Stomach smooth muscle (tissue), 2 donors: ENCODE measurements around the gene FBXO34.

Experiments used
- H3K27ac ChIP-seq: one replicate; pipeline ENCODE4 v1.7.0; 2013; ENCODE audit warnings: mild to moderate bottlenecking, low read length, inconsistent platforms
- H3K27me3 ChIP-seq, 2 donors: one replicate each; pipeline ENCODE4 v1.7.0; 2013; ENCODE audit warnings: low read length in 2 of 2; ENCODE audit not compliant: insufficient read depth in 2 of 2, control insufficient read depth in 1 of 2
- H3K36me3 ChIP-seq, 2 donors: one replicate each; pipeline ENCODE4 v1.7.0; 2013; ENCODE audit warnings: low read length in 2 of 2; ENCODE audit not compliant: control insufficient read depth in 2 of 2, insufficient read depth in 2 of 2
- H3K4me1 ChIP-seq: one replicate; pipeline ENCODE4 v1.7.0; 2013; ENCODE audit warnings: low read length; ENCODE audit not compliant: control insufficient read depth, insufficient read depth
- H3K4me3 ChIP-seq, 2 donors: one replicate each; pipeline ENCODE4 v1.7.0; 2013; ENCODE audit warnings: low read length in 2 of 2
- H3K9ac ChIP-seq, 2 donors: one replicate each; pipeline ENCODE4 v1.7.0; 2013; ENCODE audit warnings: low read length in 2 of 2, mild to moderate bottlenecking in 1 of 2
- H3K9me3 ChIP-seq, 2 donors: one replicate each; pipeline ENCODE4 v1.7.0; 2013; ENCODE audit warnings: low read length in 2 of 2; ENCODE audit not compliant: control insufficient read depth in 2 of 2
- donor health status: healthy.
- donor health status: Pancreatic carcinoma.

The FBXO34 gene

GRCh38 chr14:55347748-55348147 lies 76.5 kb downstream of the FBXO34 start:
- Histone ChIP-seq H3K9me3 (no peaks in the 10 kb centered on the region), H3K4me1 (no peaks in the 10 kb centered on the region), H3K27ac (no peak overlapping the region), H3K27me3 (no peaks in the 10 kb centered on the region), H3K36me3 (peaks cover 14 to 18% of the 10 kb centered on the region in 2 donors), H3K9ac (no peak overlapping the region), H3K4me3 (no peak overlapping the region)

GRCh38 chr14:55348766-55349453 lies 77.7 kb downstream of the FBXO34 start:
- Histone ChIP-seq H3K9me3 (no peaks in the 10 kb centered on the region), H3K4me1 (no peaks in the 10 kb centered on the region), H3K36me3 (peaks cover 14 to 18% of the 10 kb centered on the region in 2 donors), H3K9ac (no peak overlapping the region), H3K27me3 (no peaks in the 10 kb centered on the region), H3K27ac (no peak overlapping the region), H3K4me3 (no peak overlapping the region)

- Histone ChIP-seq H3K27ac (no peak overlapping the region), H3K36me3 (peaks cover 14 to 18% of the 10 kb centered on the region in 2 donors)
Measured at GRCh38 chr14:55349565-55349964, 78.3 kb downstream of the FBXO34 start.

GRCh38 chr14:55350461-55350860 lies 79.2 kb downstream of the FBXO34 start:
- H3K4me3 ChIP-seq: no peak overlapping the region
- H3K4me1 ChIP-seq: no peaks in the 10 kb centered on the region
- no peaks in the 10 kb centered on the region for H3K27me3 ChIP-seq
- H3K9ac ChIP-seq: no peak overlapping the region
- H3K36me3 ChIP-seq: peaks cover 14 to 19% of the 10 kb centered on the region in 2 donors
- H3K9me3 ChIP-seq: no peaks in the 10 kb centered on the region
- H3K27ac ChIP-seq: no peak overlapping the region

More at GRCh38 chr14:55349565-55349964, 78.3 kb downstream of the FBXO34 start:
- Histone ChIP-seq H3K27me3 (no peaks in the 10 kb centered on the region), H3K4me3 (no peak overlapping the region), H3K9me3 (no peaks in the 10 kb centered on the region), H3K9ac (no peak overlapping the region), H3K4me1 (no peaks in the 10 kb centered on the region)

GRCh38 chr14:55351111-55351510 lies 79.9 kb downstream of the FBXO34 start:
- H3K9me3 ChIP-seq: no peaks in the 10 kb centered on the region
- H3K9ac ChIP-seq: no peak overlapping the region
- H3K4me1 ChIP-seq: no peaks in the 10 kb centered on the region
- H3K4me3 ChIP-seq: no peak overlapping the region
- peaks cover 14 to 24% of the 10 kb centered on the region in 2 donors for H3K36me3 ChIP-seq
- H3K27ac ChIP-seq: no peak overlapping the region
- no peaks in the 10 kb centered on the region for H3K27me3 ChIP-seq

GRCh38 chr14:55352201-55352600 lies 81.0 kb downstream of the FBXO34 start:
- Histone ChIP-seq H3K36me3 (peaks cover 14 to 24% of the 10 kb centered on the region in 2 donors), H3K4me3 (no peak overlapping the region), H3K4me1 (no peaks in the 10 kb centered on the region), H3K27me3 (no peaks in the 10 kb centered on the region), H3K27ac (no peak overlapping the region), H3K9me3 (no peaks in the 10 kb centered on the region), H3K9ac (no peak overlapping the region)

- Histone ChIP-seq H3K9ac (no peak overlapping the region), H3K9me3 (no peaks in the 10 kb centered on the region), H3K27me3 (no peaks in the 10 kb centered on the region), H3K4me3 (no peak overlapping the region), H3K27ac (no peak overlapping the region), H3K4me1 (no peaks in the 10 kb centered on the region), H3K36me3 (peaks cover 14 to 24% of the 10 kb centered on the region in 2 donors)
Measured at GRCh38 chr14:55353686-55354467, 82.7 kb downstream of the FBXO34 start.

- Histone ChIP-seq H3K9ac (no peak overlapping the region), H3K27ac (no peak overlapping the region), H3K9me3 (no peaks in the 10 kb centered on the region), H3K36me3 (peaks cover 14 to 24% of the 10 kb centered on the region in 2 donors), H3K27me3 (no peaks in the 10 kb centered on the region), H3K4me3 (no peak overlapping the region), H3K4me1 (no peaks in the 10 kb centered on the region)
Measured at GRCh38 chr14:55354500-55354899, 83.3 kb downstream of the FBXO34 start.

GRCh38 chr14:55355922-55356321 lies 84.7 kb downstream of the FBXO34 start:
- Histone ChIP-seq H3K36me3 (peaks cover 12 to 19% of the 10 kb centered on the region in 2 donors), H3K9ac (no peak overlapping the region), H3K27me3 (no peaks in the 10 kb centered on the region), H3K4me3 (no peak overlapping the region), H3K9me3 (no peaks in the 10 kb centered on the region), H3K4me1 (no peaks in the 10 kb centered on the region), H3K27ac (no peak overlapping the region)

GRCh38 chr14:55356913-55357312 lies 85.7 kb downstream of the FBXO34 start:
- no peak overlapping the region for H3K27ac ChIP-seq
- no peaks in the 10 kb centered on the region for H3K9me3 ChIP-seq
- peaks cover 2 to 12% of the 10 kb centered on the region in 2 donors for H3K36me3 ChIP-seq
- no peaks in the 10 kb centered on the region for H3K4me1 ChIP-seq
- H3K4me3 ChIP-seq: no peak overlapping the region
- H3K9ac ChIP-seq: no peak overlapping the region
- no peaks in the 10 kb centered on the region for H3K27me3 ChIP-seq

- Histone ChIP-seq H3K9ac (no peak overlapping the region), H3K4me3 (no peak overlapping the region), H3K9me3 (no peaks in the 10 kb centered on the region), H3K36me3 (peaks cover 0 to 5% of the 10 kb centered on the region in 2 donors), H3K27ac (no peak overlapping the region), H3K4me1 (no peaks in the 10 kb centered on the region), H3K27me3 (no peaks in the 10 kb centered on the region)
Measured at GRCh38 chr14:55359307-55359706, 88.1 kb downstream of the FBXO34 start.
